Measurements from ENCODE around the gene PLAU. TPM values are rescaled to one million over a fixed set of nuclear protein-coding genes. Genes with fewer than 3 reads are reported as not detected.
A peak's percentile ranks its signal among the peaks of the same experiment; 100 is the strongest.
"Not testable (repeated sequence)": the region's sequence is repeated elsewhere in the genome, so short reads cannot be mapped to it uniquely, and the experiment has no call there.

The PLAU gene
- total RNA-seq, 1 donor from 2014 or later, result 19.5 TPM

DNA sequence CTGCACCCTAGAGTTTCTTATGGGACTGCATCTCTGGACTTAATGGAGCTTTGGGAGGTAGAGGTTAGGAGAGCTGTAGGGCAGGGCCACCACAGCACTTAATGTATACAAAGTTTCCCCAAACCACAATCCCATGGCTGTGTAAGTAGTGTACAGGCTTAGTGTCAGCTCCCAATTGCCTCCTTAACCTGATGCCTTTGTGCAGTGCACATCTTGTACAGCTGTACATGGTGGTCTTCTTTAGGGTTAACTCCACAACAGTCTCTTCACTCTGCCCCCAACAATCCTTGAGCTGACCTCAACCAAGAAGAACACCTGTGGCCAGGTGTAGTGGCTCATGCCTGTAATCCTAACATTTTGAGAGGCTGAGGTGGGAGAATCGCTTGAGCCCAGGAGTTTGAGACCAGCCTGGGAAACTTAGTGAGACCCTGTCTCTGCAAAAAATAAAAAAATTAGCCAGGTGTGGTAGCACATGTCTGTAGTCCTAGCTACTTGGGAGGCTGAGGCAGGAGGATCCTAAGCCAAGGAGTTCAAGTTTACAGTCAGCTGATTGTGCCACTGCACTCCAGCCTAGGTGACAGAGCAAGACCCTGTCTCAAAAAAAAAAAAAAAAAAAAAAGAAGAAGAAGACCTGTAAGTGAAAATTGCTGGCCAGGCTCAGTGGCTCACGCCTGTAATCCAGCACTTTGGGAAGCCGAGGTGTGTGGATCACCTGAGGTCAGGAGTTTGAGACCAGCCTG is 6.8 kb downstream of the PLAU start:
- Mint-ChIP-seq H3K4me1 (ENCODE audit: unreplicated experiment) (peaks cover 10% of the 10 kb centered on the region), H3K27ac (ENCODE audit: unreplicated experiment) (no peak overlapping the region), H3K27me3 (ENCODE audit: unreplicated experiment) (peaks cover 11% of the 10 kb centered on the region), H3K36me3 (ENCODE audit: low read depth, unreplicated experiment) (peaks cover 13% of the 10 kb centered on the region), H3K4me3 (ENCODE audit: unreplicated experiment) (no peak overlapping the region), H3K9me3 (ENCODE audit: unreplicated experiment) (no peaks in the 10 kb centered on the region)
- no peak for TF ChIP-seq CTCF (IDR thresholded peaks at IDR 0.05; ENCODE audit: unreplicated experiment)
- DNase-seq (ENCODE audit: low spot score), result no peak

GRCh38 chr10:73919481-73919880 is 8.5 kb downstream of the PLAU start:
- H3K27ac Mint-ChIP-seq (ENCODE audit: unreplicated experiment), result peak overlapping the region; percentile 41
- not testable (repeated sequence) for H3K4me3 Mint-ChIP-seq (ENCODE audit: unreplicated experiment)

DNA sequence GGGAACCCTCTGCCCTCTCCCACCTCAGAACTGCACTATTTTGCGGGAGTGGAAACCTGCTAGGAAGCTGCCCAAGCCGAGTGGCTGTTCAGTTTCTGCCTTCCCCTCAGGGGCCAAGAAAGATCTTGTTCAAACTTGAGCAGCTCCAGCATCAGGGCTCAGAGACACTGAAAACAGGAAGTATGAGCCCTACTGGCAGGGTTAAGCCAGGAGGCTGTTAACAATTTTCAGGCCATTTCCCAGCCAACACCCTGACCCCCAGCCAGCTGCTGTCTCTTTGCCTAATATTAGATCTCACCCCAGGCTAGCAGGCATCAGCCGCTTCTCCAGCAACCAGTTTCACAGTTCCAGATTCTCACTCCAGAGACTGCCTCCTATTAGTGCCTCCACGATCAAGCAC is 9.2 kb downstream of the PLAU start:
- Mint-ChIP-seq H3K9me3 (ENCODE audit: unreplicated experiment) (no peaks in the 10 kb centered on the region), H3K27me3 (ENCODE audit: unreplicated experiment) (peaks cover 5% of the 10 kb centered on the region), H3K27ac (ENCODE audit: unreplicated experiment) (peak overlapping the region; percentile 41), H3K4me1 (ENCODE audit: unreplicated experiment) (peaks cover 15% of the 10 kb centered on the region), H3K4me3 (ENCODE audit: unreplicated experiment) (no peak overlapping the region), H3K36me3 (ENCODE audit: low read depth, unreplicated experiment) (peaks cover 13% of the 10 kb centered on the region)
- DNase-seq (ENCODE audit: low spot score), result no peak
- no peak for TF ChIP-seq CTCF (IDR thresholded peaks at IDR 0.05; ENCODE audit: unreplicated experiment)

More at GRCh38 chr10:73919481-73919880, 8.5 kb downstream of the PLAU start:
- H3K4me1 Mint-ChIP-seq (ENCODE audit: unreplicated experiment), result peaks cover 11% of the 10 kb centered on the region
- peaks cover 13% of the 10 kb centered on the region for H3K36me3 Mint-ChIP-seq (ENCODE audit: low read depth, unreplicated experiment)
- not testable (repeated sequence) for H3K27me3 Mint-ChIP-seq (ENCODE audit: unreplicated experiment); DNase-seq (ENCODE audit: low spot score); H3K9me3 Mint-ChIP-seq (ENCODE audit: unreplicated experiment)

DNA sequence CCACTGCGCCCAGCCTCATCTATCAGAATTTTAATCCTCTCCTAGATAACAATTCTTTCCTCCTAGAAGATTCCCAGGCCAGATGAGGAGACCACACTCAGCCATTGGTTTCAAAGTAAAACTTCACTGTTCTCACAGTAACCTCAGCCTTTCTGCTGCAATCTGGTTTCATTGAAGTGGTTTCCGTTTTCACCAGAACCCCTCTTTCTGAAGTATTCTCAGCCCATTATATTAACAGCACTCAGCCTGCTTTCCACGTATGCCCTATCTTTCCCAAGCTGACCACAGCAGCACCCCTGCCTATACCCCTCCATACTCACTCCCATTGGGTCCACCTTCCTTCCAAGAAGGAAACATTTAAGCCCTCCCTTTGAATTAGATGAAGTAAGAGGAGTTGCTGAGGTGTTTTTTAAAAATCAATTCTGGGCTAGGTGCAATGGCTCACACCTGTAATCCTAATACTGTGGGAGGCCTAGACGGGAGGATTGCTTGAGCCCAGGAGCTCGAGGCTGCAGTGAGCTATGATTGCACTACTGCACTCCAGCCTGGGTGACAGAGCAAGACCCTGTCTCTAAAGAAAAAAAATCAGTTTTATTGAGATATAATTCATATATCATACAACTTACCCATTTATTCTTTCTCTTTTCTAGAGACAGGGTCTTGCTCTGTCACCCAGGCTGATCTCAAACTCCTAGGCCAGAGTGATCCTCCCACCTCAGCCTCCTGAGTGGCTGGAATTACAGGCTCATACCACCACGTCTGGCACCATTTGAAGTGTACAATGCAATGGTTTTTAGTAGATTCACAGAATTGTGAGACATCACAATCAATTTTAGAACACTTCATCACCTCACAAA is 11.3 kb downstream of the PLAU start:
- no peak for TF ChIP-seq CTCF (IDR thresholded peaks at IDR 0.05; ENCODE audit: unreplicated experiment)
- Mint-ChIP-seq H3K36me3 (ENCODE audit: low read depth, unreplicated experiment) (peaks cover 4% of the 10 kb centered on the region), H3K4me3 (ENCODE audit: unreplicated experiment) (no peak overlapping the region), H3K27ac (ENCODE audit: unreplicated experiment) (no peak overlapping the region), H3K27me3 (ENCODE audit: unreplicated experiment) (peaks cover under 1% of the 10 kb centered on the region), H3K9me3 (ENCODE audit: unreplicated experiment) (no peaks in the 10 kb centered on the region), H3K4me1 (ENCODE audit: unreplicated experiment) (peaks cover 15% of the 10 kb centered on the region)
- no peak for DNase-seq (ENCODE audit: low spot score)

DNA sequence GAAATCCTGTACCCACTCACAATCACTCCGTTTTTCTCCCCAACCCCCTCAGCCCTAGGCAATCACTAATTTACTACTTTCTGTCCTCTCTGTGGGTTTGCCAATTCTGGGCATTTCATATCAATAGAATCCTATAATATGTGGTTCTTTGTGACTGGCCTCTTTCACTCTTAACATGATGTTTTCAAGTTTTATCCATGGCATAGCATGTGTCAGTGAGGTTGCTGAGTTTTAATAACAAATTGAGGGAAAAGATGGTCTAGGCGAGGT is 11.9 kb downstream of the PLAU start:
- TF ChIP-seq CTCF (IDR thresholded peaks at IDR 0.05; ENCODE audit: unreplicated experiment), result no peak
- no peaks in the 10 kb centered on the region for H3K9me3 Mint-ChIP-seq (ENCODE audit: unreplicated experiment)
- H3K27ac Mint-ChIP-seq (ENCODE audit: unreplicated experiment), result no peak overlapping the region

More for the DNA sequence above, 11.9 kb downstream of the PLAU start:
- Mint-ChIP-seq H3K27me3 (ENCODE audit: unreplicated experiment) (peaks cover 2% of the 10 kb centered on the region), H3K4me1 (ENCODE audit: unreplicated experiment) (peaks cover 15% of the 10 kb centered on the region), H3K4me3 (ENCODE audit: unreplicated experiment) (no peak overlapping the region), H3K36me3 (ENCODE audit: low read depth, unreplicated experiment) (no peaks in the 10 kb centered on the region)
- DNase-seq (ENCODE audit: low spot score), result no peak

Measured in endothelial cell (in vitro differentiated cells).